Testis (tissue), 2 donors: ENCODE measurements around the gene HOMER2.

Experiments used
- CTCF ChIP-seq, 3 experiments: fragments of 450-650 bp in 2 of 3; fragments of 200-600 bp in 1 of 3; sonication (generic) in 1 of 3; IDR thresholded peaks; one replicate each; pipeline ENCODE4 v1.5.1; 2016 to 2019; ENCODE audit warnings: antibody characterized with exemption in 3 of 3, mild to moderate bottlenecking in 2 of 3, moderate library complexity in 1 of 3
- POLR2A ChIP-seq: fragments of 450-650 bp; IDR thresholded peaks from one replicate; pipeline ENCODE4 v1.6.1; 2017; ENCODE audit warnings: antibody characterized with exemption, mild to moderate bottlenecking, moderate library complexity

DNA sequence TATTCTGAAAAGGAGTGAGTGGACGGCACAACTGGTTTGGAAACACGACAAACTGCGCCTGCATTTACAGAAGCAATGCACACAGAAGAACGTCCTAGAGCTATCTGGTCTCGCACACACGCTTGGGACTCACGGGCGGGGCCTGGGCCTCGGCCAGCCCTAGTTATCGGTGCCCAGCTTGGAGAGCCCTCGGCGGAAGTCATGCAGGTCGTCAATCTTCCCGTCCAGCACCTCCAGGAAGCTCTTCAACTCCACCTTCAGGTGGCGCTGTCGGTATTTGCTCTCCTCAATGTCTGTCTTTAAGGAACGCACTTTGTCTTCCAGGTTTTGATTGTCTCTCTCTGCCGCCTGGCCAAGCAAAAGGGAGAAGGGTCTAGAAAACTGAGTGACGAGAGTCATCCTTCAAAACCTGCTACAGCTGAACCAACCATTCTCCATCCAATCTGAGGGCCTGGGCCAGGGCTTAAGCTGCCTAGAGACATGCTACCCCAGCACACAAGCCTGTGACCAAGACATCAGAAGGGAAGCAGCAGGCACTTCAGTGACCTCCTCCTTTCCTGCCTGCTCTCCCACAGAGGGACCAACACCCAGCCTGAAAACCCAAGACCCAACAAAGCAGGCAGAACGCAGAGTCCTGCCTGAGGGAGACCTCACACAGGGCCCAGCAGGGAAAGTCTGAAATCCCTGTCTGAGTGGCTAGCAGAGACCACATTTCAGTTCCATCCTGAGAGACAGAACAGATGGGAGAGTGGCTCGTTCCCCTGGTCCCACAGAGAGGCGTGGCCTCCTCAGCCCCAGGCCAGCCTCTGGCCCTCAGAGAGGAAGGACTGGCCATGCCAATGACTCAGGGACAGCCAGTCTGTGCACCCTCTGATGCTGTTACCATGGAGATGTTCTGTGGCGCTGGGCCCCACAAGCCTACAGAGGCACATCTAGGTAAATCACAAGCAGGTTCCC, 102.7 kb downstream of the HOMER2 start:
- peak; percentile 67 to 71 (median 68) for TF ChIP-seq CTCF (IDR thresholded peaks at IDR 0.05)
- no peak for TF ChIP-seq POLR2A
